HG03159 (cell line): ENCODE data around the gene C1orf105.

ENCODE experiments used
- ATAC-seq: cut with Tn5 transposase; IDR thresholded peaks from one replicate; pipeline ENCODE4 v1.9.1; 2021; ENCODE audit warnings: mild to moderate bottlenecking, moderate library complexity; ENCODE audit not compliant: unreplicated experiment

The C1orf105 gene

DNA sequence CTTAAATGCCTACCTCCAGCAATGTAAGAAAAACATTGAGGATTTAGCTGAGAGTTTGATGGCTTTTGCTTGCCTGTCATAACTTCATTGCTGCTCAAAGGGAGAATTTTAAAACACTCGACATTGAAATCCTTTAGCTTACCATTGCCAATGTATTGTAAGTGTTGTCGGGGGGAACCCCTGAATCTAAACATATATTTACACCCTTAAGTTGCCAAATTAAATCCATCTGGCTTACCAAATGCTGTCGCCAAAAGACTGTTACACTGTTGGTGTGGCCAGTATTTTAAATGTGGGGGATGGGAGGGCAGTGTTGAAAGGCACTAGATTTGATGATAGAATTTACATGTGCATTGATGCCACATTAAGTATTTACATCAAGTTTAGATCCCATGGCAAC, 24.9 kb upstream of the C1orf105 start:
- ATAC-seq, result no peak

- no peak for ATAC-seq
These were observed 23.3 kb upstream of the C1orf105 start for GRCh38 chr1:172397221-172397620.

DNA sequence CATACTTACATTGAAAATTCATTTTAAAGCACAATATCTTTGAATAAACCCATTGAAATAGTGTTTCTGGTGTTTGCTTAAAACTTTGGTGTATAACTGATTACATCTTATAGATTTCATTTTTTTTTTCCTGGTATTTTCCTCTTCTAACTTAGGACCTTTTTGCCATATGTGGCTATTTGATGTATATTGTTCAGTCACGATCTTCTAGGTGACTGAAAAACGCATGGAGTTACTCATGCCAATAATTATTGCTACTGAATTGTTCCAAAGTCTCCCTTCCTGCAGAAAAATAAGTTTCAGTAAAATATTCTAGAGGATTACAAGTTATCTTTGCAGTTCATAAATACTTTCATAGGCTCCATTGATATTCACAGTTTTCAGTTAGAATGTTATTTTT, 22.9 kb upstream of the C1orf105 start:
- no peak for ATAC-seq

DNA sequence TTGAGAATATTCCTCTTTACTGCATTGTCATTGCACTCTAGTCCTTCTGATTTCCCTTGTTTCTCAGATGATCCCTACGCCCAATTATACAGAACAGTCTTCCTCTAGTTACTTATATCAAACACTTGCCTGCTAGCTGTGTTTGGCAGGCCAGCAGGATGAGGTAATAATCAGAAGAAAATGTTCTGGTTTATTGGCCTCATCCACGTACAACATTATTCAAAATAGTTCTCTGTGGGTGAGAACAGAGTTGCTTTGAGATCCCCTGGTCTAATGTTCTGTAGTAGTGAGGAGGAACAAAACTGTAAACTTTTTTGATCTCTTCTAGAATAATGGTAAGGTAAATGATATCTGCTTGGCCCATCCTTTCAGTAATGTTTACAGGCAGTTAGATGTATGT, 22.3 kb upstream of the C1orf105 start:
- no peak for ATAC-seq

DNA sequence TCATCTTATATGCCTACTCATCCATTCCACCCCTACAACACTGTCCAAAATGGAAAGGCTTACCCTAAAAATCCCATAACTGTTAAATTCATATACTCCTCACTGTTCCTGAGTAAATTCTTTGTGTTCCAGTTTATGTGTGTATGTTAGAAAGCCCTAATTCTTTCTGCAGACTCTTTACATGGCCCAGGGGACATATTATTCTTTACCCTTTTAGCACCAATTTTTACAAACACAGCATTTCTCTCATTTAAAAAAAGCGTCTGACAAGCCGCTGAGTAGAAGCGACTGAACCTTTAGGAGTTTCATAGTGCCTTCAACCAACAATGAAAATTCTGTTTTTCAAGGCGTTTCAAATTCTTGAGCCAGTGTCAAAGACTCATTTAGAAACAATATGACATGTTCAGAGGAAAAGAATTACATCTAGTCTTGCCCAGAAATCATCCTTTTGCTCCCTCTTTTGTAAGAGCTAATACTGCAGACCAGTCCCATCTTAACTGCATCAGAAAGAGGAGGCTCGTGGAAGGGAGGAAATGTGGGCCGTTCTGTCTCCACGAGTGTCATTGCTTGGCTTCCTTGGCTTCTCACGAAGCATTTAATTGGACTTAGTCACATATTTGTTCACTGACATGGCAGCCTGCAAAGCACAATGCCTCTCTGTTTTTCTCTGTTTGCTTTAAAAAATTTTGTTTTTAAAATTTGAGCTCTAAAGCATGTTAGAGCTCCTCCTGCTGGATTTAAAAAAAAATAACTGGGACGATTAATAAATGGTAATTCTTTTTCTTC, 21.3 kb upstream of the C1orf105 start:
- ATAC-seq, result no peak

DNA sequence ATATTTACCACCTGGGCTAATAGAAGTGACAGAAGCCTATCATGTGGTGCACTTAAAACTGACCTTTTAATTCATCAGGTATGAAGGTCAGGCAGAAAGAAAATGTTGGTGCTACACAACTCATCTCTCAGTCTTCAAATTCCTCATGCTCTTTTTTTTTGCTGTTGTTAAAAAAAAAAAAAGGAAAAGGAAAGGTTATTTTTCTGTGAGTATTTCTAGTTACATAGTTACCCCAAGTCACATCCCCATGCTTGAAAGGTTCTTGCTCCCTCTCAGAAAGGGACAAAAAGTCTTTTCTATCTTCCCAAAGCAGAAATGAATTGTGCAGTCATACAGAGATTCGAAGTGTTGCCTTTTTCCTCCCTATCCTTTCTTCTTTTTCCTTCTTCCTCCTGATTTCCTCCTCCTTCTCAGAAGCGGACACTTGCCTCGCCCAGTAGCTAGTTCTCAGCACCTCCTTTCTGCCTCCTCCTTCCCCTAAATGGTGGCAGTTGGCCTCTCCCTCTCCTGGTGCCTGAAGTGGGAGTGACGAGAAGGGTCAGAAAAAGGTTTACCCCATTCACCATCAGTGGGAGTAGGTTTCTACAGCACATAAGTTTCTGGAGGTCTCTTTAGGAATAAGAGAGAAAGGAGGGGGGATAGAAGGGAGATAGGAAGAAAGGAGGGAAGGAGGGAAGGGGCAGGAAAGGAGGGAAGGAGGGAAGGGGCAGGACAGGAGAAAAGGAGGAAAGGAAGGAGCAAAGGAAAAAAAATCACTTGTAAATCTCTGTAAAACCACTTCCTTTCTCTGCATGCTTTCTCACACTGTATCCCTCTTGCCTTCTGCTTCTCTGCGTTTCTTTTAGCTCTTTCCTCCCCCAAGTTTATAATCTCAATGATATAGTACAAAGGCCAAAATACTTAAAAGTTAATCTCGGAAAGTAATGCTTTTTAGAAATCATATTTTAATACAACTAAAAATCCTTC, 20.4 kb upstream of the C1orf105 start:
- no peak for ATAC-seq

- ATAC-seq, result no peak
These were observed 19.8 kb upstream of the C1orf105 start for GRCh38 chr1:172400722-172401105.

GRCh38 chr1:172401477-172401876, 19.0 kb upstream of the C1orf105 start:
- no peak for ATAC-seq

- ATAC-seq, result no peak
These were observed 18.6 kb upstream of the C1orf105 start for GRCh38 chr1:172401892-172402291.

- ATAC-seq, result no peak
These were observed 17.5 kb upstream of the C1orf105 start for GRCh38 chr1:172402878-172403569.

- ATAC-seq, result no peak
These were observed 16.4 kb upstream of the C1orf105 start for GRCh38 chr1:172404121-172404520.

DNA sequence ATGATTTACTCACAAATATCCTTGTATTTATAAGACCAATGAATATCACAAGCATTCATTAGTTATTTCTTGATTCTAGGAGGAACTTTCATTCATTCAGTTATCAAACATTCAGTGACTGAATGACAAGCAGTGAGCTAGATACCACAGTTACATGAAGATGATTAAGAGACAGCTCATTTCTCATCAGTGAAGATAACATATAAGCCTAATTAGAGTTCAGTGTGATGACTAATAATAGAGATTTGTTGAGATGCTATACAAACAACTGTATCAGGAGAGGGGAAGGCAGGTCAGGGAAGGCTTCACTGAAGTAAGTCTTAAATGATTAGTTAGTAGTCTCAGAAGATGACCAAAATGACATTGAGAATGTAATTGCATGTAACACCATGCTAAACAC, 14.6 kb upstream of the C1orf105 start:
- ATAC-seq, result no peak

- no peak for ATAC-seq
These were observed 13.5 kb upstream of the C1orf105 start for GRCh38 chr1:172406968-172407367.

DNA sequence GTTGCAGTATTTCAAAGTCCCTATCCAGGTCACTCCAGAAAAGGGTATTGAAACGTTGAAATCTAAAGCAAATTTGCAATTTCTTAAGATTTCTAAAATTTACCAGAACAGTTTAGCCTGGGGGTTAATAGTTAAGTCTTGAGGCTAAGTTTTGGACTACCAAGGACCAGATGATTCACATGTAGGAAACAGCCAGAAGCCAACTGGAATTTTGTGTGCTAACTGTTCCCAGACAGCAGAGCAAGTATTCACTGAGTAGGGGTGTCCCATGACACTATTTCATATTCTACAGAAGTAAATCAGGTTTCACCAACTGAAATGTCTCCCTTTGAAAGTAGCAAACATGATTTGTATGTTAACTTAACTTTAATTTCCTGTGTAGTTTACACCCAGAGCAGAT, 11.5 kb upstream of the C1orf105 start:
- ATAC-seq, result no peak

DNA sequence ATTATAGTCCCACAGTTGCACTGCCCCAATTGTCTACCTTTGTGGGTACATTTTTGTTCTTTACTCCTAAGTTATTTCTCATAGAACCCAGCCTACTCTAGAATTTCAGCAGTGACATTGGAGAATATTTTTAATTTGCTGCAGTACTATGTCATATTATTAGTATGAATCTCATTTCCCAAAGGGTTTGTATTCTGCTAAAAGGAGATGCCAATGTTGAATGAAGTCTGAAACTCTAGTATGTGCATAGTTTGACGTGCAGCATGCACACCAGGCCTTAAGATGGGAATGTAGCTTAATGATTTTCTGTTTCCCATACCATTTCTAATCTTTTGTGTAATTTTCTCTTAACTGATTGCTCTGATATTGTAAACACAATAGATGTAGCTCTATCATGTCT, 10.5 kb upstream of the C1orf105 start:
- no peak for ATAC-seq

DNA sequence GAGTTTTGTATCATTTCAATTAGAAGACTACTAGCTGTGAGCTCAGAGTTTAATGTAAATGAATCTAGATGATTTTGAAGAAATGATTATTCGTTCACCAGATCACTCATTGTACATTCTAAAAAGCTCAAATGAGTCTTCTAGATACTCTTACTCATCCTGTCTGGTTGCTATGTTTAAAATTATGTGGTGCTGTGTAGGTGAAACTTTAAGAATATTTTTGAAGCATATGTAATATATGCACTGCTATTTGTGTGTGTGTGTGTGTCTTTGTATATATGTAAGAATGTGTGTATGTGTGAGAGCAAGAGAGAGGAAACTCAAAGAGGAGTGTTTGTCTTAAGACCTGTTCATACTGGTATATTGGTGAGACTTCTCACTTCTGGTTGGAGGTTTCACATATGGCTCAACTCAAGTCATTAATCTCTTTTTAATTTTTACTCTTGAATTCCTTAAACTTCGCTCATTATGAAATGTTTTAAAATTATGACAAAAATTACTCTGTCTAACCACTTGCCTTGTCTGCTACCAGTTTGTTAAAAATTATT, 8.6 kb upstream of the C1orf105 start:
- ATAC-seq, result no peak

- ATAC-seq, result no peak
These were observed 6.2 kb upstream of the C1orf105 start for GRCh38 chr1:172414331-172414730.

GRCh38 chr1:172416496-172417035, 3.9 kb upstream of the C1orf105 start:
- ATAC-seq, result no peak

GRCh38 chr1:172417557-172417956, 2.9 kb upstream of the C1orf105 start:
- no peak for ATAC-seq

DNA sequence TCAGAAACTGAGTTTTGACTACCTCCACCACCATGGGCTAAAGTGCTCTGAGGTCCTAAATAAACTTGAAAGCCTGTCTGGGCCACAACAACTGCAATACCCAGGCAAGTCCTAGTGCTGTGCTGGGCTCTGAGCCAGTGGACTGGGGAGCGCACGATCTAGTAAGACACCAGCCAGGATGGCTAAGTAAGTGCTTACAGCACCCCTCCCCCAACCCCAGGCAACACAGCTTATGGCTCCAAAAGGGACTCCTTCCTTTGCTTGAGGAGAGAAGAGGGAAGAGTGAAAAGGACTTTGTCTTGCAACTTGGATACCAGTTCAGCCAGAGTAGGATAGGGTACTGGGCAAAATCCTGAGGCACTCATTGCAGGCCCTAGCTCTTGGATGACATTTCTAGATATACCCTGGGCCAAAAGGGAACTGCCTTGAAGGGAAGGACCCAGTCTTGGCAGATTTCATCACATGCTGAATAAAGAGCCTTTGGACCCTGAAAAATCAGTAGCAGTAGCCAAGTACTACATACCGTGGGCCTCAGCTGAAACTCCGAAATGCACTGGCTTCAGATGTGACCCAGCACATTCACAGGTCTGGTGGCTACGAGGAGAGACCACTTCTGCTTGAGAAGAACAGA, 1.6 kb downstream of the C1orf105 start:
- no peak for ATAC-seq
